ENCODE data around the gene RNF212. TPM values are rescaled to one million over a fixed set of nuclear protein-coding genes. Genes with fewer than 3 reads are reported as not detected.
"Not testable (repeated sequence)": the region's sequence is repeated elsewhere in the genome, so short reads cannot be mapped to it uniquely, and the experiment has no call there.

The RNF212 gene
- total and polyA plus RNA-seq, 2 experiments from 2014 or later: 17.0 to 20.6 TPM

DNA sequence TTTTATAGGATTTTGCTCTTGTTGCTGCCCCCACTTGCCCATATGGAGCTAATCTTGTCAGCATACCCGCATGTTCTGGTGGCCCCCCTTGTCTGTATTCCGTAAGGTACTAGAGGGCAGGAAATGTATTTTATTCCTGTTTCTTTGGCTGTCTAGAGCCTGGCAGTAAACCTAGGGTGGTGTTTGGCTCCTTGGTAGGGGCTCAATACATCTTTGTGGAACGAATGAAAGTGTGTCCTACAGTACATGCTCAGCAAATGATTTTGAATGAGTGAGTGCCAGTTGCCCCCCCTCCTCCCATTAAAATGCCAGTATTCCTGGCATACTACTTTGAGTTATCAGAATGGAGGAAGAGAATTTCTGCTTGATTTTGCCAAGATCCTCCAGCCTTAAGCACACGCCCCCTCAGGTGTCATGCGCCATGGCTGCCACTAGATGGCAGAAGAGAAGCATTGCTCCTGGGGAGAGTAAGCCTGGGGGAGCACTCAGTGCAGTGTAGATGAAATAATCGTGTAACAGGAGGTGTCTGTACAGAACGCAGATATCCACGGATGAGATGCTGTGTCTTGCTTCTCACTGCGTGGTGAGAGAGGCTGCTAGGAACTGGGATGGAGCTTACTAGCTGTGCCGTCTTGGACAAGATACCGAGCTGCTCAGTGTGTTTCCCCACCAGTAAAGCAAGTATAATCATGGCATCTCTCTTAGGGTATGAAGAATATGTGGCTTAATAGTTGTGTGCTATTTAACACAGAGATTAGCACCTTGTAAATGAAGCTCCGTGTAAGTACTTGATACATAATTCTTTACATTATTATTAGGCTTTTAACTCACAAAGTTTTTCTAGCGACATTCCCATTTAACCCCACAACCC is 17.2 kb upstream of the RNF212 start:
- H2AFZ ChIP-seq: no peak overlapping the region
- TF ChIP-seq, protein P1, sequence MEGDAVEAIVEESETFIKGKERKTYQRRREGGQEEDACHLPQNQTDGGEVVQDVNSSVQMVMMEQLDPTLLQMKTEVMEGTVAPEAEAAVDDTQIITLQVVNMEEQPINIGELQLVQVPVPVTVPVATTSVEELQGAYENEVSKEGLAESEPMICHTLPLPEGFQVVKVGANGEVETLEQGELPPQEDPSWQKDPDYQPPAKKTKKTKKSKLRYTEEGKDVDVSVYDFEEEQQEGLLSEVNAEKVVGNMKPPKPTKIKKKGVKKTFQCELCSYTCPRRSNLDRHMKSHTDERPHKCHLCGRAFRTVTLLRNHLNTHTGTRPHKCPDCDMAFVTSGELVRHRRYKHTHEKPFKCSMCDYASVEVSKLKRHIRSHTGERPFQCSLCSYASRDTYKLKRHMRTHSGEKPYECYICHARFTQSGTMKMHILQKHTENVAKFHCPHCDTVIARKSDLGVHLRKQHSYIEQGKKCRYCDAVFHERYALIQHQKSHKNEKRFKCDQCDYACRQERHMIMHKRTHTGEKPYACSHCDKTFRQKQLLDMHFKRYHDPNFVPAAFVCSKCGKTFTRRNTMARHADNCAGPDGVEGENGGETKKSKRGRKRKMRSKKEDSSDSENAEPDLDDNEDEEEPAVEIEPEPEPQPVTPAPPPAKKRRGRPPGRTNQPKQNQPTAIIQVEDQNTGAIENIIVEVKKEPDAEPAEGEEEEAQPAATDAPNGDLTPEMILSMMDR (conservative IDR thresholded peaks at IDR 0.05; ENCODE audit: low read depth in 2 of 2): peak; percentile 97 to 99
- TF ChIP-seq STAT1 (IDR thresholded peaks at IDR 0.05; ENCODE audit: unreplicated experiment): no peak
- peaks cover 2% of the 10 kb centered on the region for H3K27me3 Mint-ChIP-seq (ENCODE audit: insufficient read depth, low read depth, poor library complexity)

DNA sequence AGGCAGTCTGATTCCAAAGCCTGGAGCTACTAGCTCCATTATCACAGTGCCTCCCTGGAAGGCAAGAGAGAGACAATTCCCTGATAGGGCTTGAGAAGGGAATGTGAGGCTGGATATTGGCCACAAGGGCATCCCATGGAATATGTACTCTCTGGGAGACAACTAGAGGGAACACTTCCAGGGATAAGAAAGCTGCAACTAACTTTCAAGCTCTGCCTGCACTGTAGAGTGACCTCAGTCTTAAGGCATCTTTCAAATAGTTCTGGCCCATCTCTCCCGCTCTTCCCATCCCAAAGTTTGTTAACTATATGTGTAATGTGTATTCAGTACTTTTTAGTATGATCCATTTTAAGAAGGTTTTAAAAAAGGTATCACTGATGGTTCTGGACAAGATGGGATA is 13.1 kb upstream of the RNF212 start:
- Mint-ChIP-seq H3K9me3 (no peaks in the 10 kb centered on the region), H3K4me1 (no peaks in the 10 kb centered on the region), H3K27ac (no peak overlapping the region), H3K36me3 (ENCODE audit: low read depth) (no peaks in the 10 kb centered on the region), H3K27me3 (ENCODE audit: insufficient read depth, low read depth, poor library complexity) (peaks cover 4% of the 10 kb centered on the region), H3K4me3 (no peak overlapping the region)
- H3K27me3 ChIP-seq (ENCODE audit: insufficient read depth): no peaks in the 10 kb centered on the region
- H3K27ac ChIP-seq (ENCODE audit: low read depth): no peak overlapping the region
- no peak for ATAC-seq
- no peaks in the 10 kb centered on the region for H3K36me3 ChIP-seq (ENCODE audit: insufficient read depth)
- H3K4me1 ChIP-seq (ENCODE audit: insufficient read depth): no peaks in the 10 kb centered on the region
- no peak for DNase-seq (ENCODE audit: low spot score)
- no peaks in the 10 kb centered on the region for H3K79me2 ChIP-seq (replicated peaks; ENCODE audit: insufficient read depth)
- H3F3A ChIP-seq (replicated peaks; ENCODE audit: low read depth): no peaks in the 10 kb centered on the region
- no peak overlapping the region for H2AFZ ChIP-seq
- H3K9me2 ChIP-seq (ENCODE audit: insufficient read depth): no peaks in the 10 kb centered on the region
- H4K20me1 ChIP-seq (replicated peaks; ENCODE audit: insufficient read depth): peaks cover 5% of the 10 kb centered on the region
- no peak overlapping the region for H3K4me2 ChIP-seq
- H3K4me3 ChIP-seq: no peak overlapping the region
- TF ChIP-seq CREB1 (CRISPR knock-in tag; IDR thresholded peaks at IDR 0.05; ENCODE audit: low read depth) (no peak), POLR2AphosphoS5 (IDR thresholded peaks at IDR 0.05; ENCODE audit: low read depth) (no peak), STAT1 (IDR thresholded peaks at IDR 0.05; ENCODE audit: unreplicated experiment) (no peak)
- TF ChIP-seq, protein P2, sequence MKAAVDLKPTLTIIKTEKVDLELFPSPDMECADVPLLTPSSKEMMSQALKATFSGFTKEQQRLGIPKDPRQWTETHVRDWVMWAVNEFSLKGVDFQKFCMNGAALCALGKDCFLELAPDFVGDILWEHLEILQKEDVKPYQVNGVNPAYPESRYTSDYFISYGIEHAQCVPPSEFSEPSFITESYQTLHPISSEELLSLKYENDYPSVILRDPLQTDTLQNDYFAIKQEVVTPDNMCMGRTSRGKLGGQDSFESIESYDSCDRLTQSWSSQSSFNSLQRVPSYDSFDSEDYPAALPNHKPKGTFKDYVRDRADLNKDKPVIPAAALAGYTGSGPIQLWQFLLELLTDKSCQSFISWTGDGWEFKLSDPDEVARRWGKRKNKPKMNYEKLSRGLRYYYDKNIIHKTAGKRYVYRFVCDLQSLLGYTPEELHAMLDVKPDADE (IDR thresholded peaks at IDR 0.05): no peak
- TF ChIP-seq, protein P3, sequence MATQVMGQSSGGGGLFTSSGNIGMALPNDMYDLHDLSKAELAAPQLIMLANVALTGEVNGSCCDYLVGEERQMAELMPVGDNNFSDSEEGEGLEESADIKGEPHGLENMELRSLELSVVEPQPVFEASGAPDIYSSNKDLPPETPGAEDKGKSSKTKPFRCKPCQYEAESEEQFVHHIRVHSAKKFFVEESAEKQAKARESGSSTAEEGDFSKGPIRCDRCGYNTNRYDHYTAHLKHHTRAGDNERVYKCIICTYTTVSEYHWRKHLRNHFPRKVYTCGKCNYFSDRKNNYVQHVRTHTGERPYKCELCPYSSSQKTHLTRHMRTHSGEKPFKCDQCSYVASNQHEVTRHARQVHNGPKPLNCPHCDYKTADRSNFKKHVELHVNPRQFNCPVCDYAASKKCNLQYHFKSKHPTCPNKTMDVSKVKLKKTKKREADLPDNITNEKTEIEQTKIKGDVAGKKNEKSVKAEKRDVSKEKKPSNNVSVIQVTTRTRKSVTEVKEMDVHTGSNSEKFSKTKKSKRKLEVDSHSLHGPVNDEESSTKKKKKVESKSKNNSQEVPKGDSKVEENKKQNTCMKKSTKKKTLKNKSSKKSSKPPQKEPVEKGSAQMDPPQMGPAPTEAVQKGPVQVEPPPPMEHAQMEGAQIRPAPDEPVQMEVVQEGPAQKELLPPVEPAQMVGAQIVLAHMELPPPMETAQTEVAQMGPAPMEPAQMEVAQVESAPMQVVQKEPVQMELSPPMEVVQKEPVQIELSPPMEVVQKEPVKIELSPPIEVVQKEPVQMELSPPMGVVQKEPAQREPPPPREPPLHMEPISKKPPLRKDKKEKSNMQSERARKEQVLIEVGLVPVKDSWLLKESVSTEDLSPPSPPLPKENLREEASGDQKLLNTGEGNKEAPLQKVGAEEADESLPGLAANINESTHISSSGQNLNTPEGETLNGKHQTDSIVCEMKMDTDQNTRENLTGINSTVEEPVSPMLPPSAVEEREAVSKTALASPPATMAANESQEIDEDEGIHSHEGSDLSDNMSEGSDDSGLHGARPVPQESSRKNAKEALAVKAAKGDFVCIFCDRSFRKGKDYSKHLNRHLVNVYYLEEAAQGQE (IDR thresholded peaks at IDR 0.05; ENCODE audit: unreplicated experiment): no peak

More for the DNA sequence above, 17.2 kb upstream of the RNF212 start:
- H3K4me3 Mint-ChIP-seq: no peak overlapping the region
- no peaks in the 10 kb centered on the region for H3K27me3 ChIP-seq (ENCODE audit: insufficient read depth)
- no peaks in the 10 kb centered on the region for H3K9me3 Mint-ChIP-seq
- ATAC-seq: peak; percentile 98
- H3F3A ChIP-seq (replicated peaks; ENCODE audit: low read depth): no peaks in the 10 kb centered on the region
- no peaks in the 10 kb centered on the region for H3K36me3 Mint-ChIP-seq (ENCODE audit: low read depth)
- no peaks in the 10 kb centered on the region for H3K4me1 Mint-ChIP-seq
- no peaks in the 10 kb centered on the region for H3K36me3 ChIP-seq (ENCODE audit: insufficient read depth)
- H3K4me2 ChIP-seq: no peak overlapping the region
- no peak overlapping the region for H3K27ac Mint-ChIP-seq
- H4K20me1 ChIP-seq (replicated peaks; ENCODE audit: insufficient read depth): peaks cover 5% of the 10 kb centered on the region
- H3K4me3 ChIP-seq: no peak overlapping the region
- no peaks in the 10 kb centered on the region for H3K9me2 ChIP-seq (ENCODE audit: insufficient read depth)
- no peaks in the 10 kb centered on the region for H3K4me1 ChIP-seq (ENCODE audit: insufficient read depth)
- peak; percentile 74 for DNase-seq (ENCODE audit: low spot score)
- no peaks in the 10 kb centered on the region for H3K79me2 ChIP-seq (replicated peaks; ENCODE audit: insufficient read depth)
- no peak overlapping the region for H3K27ac ChIP-seq (ENCODE audit: low read depth)

DNA sequence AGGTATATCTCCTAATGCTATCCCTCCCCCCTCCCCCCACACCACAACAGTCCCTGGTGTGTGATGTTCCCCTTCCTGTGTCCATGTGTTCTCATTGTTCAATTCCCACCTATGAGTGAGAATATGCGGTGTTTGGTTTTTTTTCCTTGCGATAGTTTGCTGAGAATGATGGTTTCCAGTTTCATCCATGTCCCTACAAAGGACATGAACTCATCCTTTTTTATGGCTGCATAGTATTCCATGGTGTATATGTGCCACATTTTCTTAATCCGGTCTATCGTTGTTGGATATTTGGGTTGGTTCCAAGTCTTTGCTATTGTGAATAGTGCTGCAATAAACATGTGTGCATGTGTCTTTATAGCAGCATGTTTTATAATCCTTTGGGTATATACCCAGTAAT is 12.1 kb upstream of the RNF212 start:
- H3K4me3 ChIP-seq; H3K9me3 Mint-ChIP-seq; H3K79me2 ChIP-seq (replicated peaks; ENCODE audit: insufficient read depth); DNase-seq (ENCODE audit: low spot score); H2AFZ ChIP-seq; H3K27me3 Mint-ChIP-seq (ENCODE audit: insufficient read depth, low read depth, poor library complexity); H3K9me2 ChIP-seq (ENCODE audit: insufficient read depth); H3K27ac Mint-ChIP-seq; H3K27ac ChIP-seq (ENCODE audit: low read depth); H3K27me3 ChIP-seq (ENCODE audit: insufficient read depth); H3K4me3 Mint-ChIP-seq; H3K4me1 Mint-ChIP-seq; H3K36me3 ChIP-seq (ENCODE audit: insufficient read depth); H3K36me3 Mint-ChIP-seq (ENCODE audit: low read depth); H4K20me1 ChIP-seq (replicated peaks; ENCODE audit: insufficient read depth); H3F3A ChIP-seq (replicated peaks; ENCODE audit: low read depth); H3K4me1 ChIP-seq (ENCODE audit: insufficient read depth); H3K4me2 ChIP-seq; ATAC-seq: not testable (repeated sequence)

All from GM23338 (cell line).